ENCODE measurements around the gene TMEM209.

TMEM209 gene

DNA sequence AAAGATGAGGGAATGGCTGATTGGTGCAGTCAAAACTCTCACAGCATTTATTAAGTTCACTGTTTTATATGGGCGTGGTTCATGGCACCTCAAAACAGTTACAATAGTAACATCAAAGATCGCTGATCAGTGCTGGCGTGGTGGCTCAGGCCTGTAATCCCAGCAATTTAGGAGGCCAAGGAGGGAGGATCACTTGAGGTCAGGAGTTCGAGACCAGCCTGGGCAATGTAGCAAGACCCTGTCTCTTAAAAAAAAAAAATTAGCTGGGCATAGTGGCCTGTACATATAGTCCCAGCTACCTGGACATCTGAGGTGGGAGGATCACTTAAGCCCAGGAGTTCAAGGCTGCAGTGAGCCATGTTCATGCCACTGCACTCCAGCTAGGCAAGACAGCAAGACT lies 86.4 kb downstream of the TMEM209 start:
- DNase-seq = no peak

DNA sequence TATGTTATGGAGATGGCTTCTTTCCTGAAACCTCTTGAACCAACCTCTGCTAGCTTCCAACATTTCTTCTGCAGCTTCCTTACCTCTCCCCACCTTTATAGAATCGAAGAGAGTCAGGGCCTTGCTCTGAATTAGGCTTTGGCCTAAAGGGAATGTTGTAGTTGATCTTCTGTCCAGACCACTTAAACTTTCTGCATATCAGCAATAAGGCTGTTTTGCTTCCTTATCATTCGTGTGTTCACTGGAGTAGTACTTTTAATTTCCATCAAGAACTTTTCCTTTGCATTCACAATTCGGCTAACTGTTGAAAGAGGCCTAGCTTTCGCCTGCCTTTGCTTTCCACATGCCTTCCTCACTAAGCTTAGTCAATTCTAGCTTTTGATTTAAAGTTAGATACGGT lies 86.9 kb downstream of the TMEM209 start:
- DNase-seq = no peak

DNA sequence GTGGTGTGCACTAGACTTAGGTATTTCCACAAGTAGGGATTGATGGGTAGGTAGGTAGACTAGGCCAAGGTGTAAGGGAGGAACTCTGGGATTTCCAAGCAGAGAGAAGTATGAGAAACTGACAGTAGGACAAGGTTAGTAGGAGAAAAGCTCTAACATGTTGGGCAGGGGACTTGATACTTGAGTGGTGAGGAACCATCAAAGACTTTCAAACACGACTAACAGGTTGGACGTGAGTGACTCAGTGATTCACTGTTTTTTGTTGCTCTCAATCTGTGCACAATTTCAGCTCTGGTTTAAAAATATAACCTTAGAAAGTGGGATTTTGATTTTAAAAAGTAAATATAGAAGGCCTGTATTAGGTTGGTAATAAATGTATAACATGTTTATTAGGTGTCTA lies 90.4 kb downstream of the TMEM209 start:
- DNase-seq = no peak
